Epithelial cell of proximal tubule (primary cell): Measurements from ENCODE around the gene ZC3H14. TPM values are rescaled to one million over a fixed set of nuclear protein-coding genes. Genes with fewer than 3 reads are reported as not detected.
A peak's percentile ranks its signal among the peaks of the same experiment; 100 is the strongest.

Experiments
- DNase-seq: peaks from one replicate; pipeline ENCODE4 v3.0.0-alpha.2; 2011; ENCODE audit warnings: low read depth
- H3K4me3 ChIP-seq: 2 replicates; pipeline ENCODE4 v1.5.1; 2011; ENCODE audit warnings: low read depth, mild to moderate bottlenecking, low read length
- CTCF ChIP-seq: conservative IDR thresholded peaks from 2 replicates; pipeline ENCODE4 v1.5.1; 2012; ENCODE audit warnings: low read depth, mild to moderate bottlenecking, low read length
- total RNA-seq: library from RNA; depleted of rRNA; stranded (reverse); fragments of >200 nt; gene quantifications from 2 replicates; pipeline ENCODE4 v1.2.3, GENCODE V29; 2015

The ZC3H14 gene
- 55.1 and 65.3 TPM in 2 replicates for total RNA-seq

- DNase-seq, result no peak
- H3K4me3 ChIP-seq, result peak within 1 kb of the TSS; percentile 93
- TF ChIP-seq CTCF, result no peak
Observed at GRCh38 chr14:88562831-88563686, at the start of gene ZC3H14. TSS of gene ZC3H14 (plus strand) at chr14:88563037. CDS start at chr14:88563134, 97 bp downstream.

GRCh38 chr14:88515499-88516221, 47.2 kb upstream of the ZC3H14 start:
- TF ChIP-seq CTCF, result no peak
- no peak for DNase-seq
- H3K4me3 ChIP-seq, result no peak overlapping the region

GRCh38 chr14:88516861-88517357, 45.9 kb upstream of the ZC3H14 start:
- TF ChIP-seq CTCF, result no peak
- peak overlapping the region; percentile 25 for H3K4me3 ChIP-seq
- no peak for DNase-seq

GRCh38 chr14:88518592-88519512, 44.0 kb upstream of the ZC3H14 start:
- DNase-seq, result no peak
- no peak for TF ChIP-seq CTCF

GRCh38 chr14:88519907-88520306, 42.9 kb upstream of the ZC3H14 start:
- no peak for TF ChIP-seq CTCF
- no peak for DNase-seq
- H3K4me3 ChIP-seq, result no peak overlapping the region

More at GRCh38 chr14:88518592-88519512, 44.0 kb upstream of the ZC3H14 start:
- no peak overlapping the region for H3K4me3 ChIP-seq

GRCh38 chr14:88521818-88522217, 41.0 kb upstream of the ZC3H14 start:
- DNase-seq, result no peak
- TF ChIP-seq CTCF, result no peak
- no peak overlapping the region for H3K4me3 ChIP-seq
